D721Med (cell line): ENCODE results near the gene CCDC137.

ENCODE experiments used
- DNase-seq: peaks from one replicate; pipeline ENCODE4 v3.0.0; 2011; ENCODE audit warnings: low spot score; ENCODE audit not compliant: insufficient read length
- FAIRE-seq: peaks from 2 replicates; lab custom pipeline; 2011; peaks lifted over from hg19 to GRCh38; lab: Jason Lieb, UNC
- TF ChIP-seq, protein P1 (sequence below): IDR thresholded peaks from 2 replicates; pipeline ENCODE4 v1.5.1; 2012; ENCODE audit warnings: mild to moderate bottlenecking, control low read depth; ENCODE audit not compliant: insufficient read depth; ENCODE audit errors: missing control alignments

CCDC137 gene

DNA sequence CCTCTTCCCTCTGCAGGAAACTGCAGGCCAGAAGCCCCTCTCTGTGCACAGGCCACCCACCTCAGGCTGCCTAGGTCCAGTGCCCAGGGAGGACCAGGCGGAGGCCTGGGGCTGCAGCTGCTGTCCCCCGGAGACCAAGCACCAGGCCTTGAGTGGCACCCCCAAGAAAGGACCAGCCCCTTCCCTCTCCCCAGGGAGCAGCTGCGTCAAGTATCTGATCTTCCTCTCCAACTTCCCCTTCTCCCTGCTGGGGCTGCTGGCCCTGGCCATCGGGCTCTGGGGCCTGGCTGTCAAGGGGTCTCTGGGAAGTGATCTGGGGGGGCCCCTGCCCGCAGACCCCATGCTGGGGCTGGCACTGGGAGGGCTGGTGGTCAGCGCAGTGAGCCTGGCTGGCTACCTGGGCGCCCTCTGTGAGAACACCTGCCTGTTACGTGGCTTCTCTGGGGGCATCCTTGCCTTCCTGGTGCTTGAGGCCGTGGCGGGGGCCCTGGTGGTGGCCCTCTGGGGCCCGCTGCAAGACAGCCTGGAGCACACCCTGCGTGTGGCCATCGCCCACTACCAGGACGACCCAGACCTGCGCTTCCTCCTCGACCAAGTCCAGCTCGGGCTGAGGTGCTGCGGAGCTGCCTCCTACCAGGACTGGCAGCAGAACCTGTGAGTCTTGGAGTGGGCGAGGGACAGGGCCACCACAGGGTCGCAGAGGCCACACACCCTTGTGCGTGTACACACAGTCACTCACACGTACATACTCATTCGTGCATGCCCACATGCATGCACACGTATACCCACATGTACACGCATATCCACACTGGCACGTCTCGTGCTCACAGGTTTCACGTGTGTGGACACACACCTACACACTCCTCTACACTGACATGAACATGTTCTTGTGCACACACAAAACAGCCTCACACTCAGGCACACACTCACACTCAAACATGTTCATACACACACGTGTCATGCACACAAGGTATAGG lies 21.3 kb upstream of the CCDC137 start:
- DNase-seq: no peak
- FAIRE-seq: no peak
- TF ChIP-seq, protein P1, sequence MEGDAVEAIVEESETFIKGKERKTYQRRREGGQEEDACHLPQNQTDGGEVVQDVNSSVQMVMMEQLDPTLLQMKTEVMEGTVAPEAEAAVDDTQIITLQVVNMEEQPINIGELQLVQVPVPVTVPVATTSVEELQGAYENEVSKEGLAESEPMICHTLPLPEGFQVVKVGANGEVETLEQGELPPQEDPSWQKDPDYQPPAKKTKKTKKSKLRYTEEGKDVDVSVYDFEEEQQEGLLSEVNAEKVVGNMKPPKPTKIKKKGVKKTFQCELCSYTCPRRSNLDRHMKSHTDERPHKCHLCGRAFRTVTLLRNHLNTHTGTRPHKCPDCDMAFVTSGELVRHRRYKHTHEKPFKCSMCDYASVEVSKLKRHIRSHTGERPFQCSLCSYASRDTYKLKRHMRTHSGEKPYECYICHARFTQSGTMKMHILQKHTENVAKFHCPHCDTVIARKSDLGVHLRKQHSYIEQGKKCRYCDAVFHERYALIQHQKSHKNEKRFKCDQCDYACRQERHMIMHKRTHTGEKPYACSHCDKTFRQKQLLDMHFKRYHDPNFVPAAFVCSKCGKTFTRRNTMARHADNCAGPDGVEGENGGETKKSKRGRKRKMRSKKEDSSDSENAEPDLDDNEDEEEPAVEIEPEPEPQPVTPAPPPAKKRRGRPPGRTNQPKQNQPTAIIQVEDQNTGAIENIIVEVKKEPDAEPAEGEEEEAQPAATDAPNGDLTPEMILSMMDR: no peak

DNA sequence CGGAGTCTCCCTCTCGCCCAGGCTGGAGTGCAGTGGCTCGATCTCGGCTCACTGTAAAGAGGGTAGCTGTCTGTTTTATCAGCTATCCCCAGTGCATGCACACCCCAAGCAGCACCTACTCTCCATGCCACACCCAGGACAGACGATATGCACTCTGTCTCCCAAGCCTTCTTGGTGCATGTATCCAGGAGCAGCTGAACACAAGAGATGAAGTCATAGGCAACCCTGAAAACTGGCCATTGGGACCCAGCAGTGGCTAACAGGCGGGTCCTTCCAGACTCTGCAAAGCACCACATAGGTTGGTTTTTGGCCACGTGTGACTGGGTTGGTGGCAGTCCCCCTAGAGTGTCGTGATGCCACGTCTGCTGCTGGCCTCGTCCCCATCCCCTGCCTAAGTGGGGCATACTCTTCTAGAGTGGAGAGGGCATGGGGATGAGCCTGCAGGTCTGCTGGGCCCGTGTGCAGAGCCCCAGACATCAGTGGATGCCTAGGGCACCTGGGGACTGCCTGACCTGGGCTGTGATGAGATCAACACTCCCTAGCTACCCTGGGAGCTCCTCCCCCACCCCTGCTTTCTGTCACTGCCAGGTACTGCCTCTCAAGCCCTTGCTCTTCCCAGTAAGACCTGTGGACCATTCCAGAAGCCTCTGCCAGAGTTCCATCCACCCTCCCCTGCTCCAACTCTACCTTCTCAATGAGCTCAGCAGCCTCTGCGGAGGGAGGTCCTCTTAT lies 19.5 kb upstream of the CCDC137 start:
- FAIRE-seq (no peak), DNase-seq (no peak)
- TF ChIP-seq, protein P1: no peak

DNA sequence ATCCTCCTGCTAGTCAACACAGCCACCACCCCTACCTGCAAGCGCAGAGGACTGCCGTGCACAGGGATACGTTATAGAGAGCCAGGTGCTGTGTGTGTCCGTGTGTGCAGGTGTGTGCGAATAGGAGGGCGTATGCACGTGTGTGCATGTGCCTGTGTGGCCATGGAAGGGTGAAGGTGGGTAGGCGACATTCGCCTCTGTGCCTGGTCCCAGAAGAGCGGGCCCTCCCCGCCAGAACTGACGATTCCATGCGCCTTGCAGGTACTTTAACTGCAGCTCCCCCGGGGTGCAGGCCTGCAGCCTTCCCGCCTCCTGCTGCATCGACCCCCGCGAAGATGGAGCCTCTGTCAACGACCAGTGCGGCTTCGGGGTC lies 18.9 kb upstream of the CCDC137 start:
- FAIRE-seq (no peak), DNase-seq (no peak)
- TF ChIP-seq, protein P1: no peak

DNA sequence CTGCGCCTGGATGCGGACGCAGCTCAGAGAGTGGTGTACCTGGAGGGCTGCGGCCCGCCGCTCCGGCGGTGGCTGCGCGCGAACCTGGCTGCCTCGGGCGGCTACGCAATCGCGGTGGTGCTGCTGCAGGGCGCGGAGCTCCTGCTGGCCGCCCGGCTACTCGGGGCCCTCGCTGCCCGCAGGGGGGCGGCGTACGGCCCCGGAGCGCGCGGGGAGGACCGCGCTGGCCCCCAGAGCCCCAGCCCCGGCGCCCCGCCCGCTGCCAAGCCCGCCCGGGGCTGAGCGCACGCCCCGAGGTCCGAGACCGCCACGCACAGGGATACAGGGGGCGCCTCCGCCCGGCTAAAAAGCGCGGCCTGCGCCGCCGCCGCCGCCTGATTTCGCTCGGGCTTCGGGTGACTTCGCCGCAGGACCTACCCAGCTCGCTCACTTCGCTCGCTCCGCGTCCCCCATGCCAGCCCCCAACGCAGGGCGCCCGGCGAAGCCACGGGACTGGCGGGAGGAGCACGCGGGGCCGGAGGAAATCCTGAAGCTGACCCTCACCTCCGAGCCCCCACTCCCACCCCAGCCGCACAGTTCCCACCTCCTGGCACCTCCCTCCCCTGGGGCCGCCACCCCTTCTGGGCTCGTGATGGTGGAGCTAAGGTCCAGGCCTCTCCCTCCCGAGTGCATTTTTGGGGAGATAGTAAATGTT lies 18.4 kb upstream of the CCDC137 start:
- TF ChIP-seq, protein P1: no peak
- FAIRE-seq (no peak), DNase-seq (no peak)

DNA sequence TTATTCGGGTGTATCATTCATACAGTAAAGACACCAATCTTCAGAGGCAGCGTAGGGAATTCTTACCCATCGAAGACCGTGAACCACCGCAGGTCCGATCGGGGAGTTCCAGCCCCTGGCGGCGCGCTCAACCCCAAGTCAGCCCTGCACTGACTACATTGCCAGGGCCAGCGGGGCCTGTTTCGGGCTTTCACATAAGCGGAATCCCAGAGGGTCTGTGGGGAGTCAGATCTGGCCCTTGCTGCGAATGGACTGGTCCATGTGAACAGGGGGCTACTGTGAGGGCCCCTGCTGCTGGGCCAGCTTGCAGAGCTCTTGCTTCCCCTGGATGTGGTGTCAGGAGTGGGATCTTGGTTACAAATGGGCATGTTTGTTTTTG lies 17.8 kb upstream of the CCDC137 start:
- TF ChIP-seq, protein P1: no peak
- DNase-seq (no peak), FAIRE-seq (no peak)

DNA sequence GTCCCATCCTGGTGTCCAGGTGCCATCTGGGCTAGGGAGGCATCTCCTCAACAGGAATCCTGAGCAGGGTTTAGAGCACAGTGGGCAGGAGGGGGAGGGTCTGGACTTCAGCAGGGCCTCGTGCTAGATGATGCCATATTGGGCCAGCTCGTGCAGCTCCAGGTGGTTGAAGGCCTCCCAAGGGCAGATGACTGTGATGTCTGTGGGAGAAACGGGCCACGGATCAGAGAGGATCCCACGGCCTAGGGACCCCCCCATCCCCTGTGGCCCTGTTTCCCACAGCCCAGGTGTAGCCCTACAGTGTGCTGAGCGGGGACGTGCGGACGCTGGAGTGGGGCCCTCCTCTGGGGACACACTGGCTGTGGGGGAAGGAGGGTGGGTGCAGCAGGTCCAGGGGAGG lies 15.6 kb upstream of the CCDC137 start:
- FAIRE-seq: no peak
- TF ChIP-seq, protein P1: no peak
- no peak for DNase-seq
